Progenitor cell of endocrine pancreas (in vitro differentiated cells): ENCODE results near the gene IL12B. TPM values are rescaled to one million over a fixed set of nuclear protein-coding genes. Genes with fewer than 3 reads are reported as not detected.
"Not testable (repeated sequence)": the region's sequence is repeated elsewhere in the genome, so short reads cannot be mapped to it uniquely, and the experiment has no call there.

Experiments used
- DNase-seq: peaks from one replicate; pipeline ENCODE4 v3.0.0; 2021; ENCODE audit warnings: low spot score; ENCODE audit not compliant: unreplicated experiment
- H3K27ac Mint-ChIP-seq: 2 replicates; pipeline ENCODE4 v1.8.0; 2021; ENCODE audit warnings: mild to moderate bottlenecking, moderate library complexity, mixed read lengths
- H3K27me3 Mint-ChIP-seq: 2 replicates; pipeline ENCODE4 v1.8.0; 2021; ENCODE audit warnings: mixed read lengths
- H3K36me3 Mint-ChIP-seq: 2 replicates; pipeline ENCODE4 v1.8.0; 2022; ENCODE audit warnings: mixed read lengths; ENCODE audit not compliant: insufficient read depth
- H3K4me1 Mint-ChIP-seq: 2 replicates; pipeline ENCODE4 v1.8.0; 2021; ENCODE audit warnings: low read depth, mixed read lengths
- H3K4me3 Mint-ChIP-seq: 2 replicates; pipeline ENCODE4 v1.8.0; 2021; ENCODE audit warnings: low read depth, mild to moderate bottlenecking, moderate library complexity, mixed read lengths
- H3K9me3 Mint-ChIP-seq: 2 replicates; pipeline ENCODE4 v1.8.0; 2021; ENCODE audit warnings: low read depth, mixed read lengths
- CTCF ChIP-seq: fragments of 200-600 bp; sonication (generic); IDR thresholded peaks from one replicate; pipeline ENCODE4 v1.5.0; 2021; ENCODE audit warnings: antibody characterized with exemption, mild to moderate bottlenecking; ENCODE audit not compliant: unreplicated experiment
- total RNA-seq: library from RNA; stranded (reverse); gene quantifications from 2 replicates; pipeline ENCODE4 v1.2.1, GENCODE V29; 2021

IL12B gene
- total RNA-seq, 1 donor from 2014 or later = not detected

DNA sequence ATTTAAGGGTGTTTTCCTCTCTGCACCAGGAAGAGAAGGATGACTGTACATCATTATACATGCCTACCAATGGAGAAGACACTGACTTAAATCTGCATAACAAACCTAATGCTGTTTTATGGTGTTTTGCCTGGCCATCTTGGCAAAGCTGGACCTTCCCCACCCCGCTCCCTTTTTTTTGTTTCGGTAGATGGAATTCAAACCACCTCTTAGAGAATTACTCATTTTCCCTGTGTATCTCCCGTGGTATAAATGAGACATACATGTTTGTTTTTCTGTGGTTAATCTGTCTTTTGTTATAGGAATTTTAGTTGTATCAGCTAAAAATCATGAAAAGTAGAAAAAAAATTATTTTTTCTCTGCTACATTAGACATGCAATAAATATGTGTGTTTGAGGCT, 28.8 kb downstream of the IL12B start:
- no peak for TF ChIP-seq CTCF
- Mint-ChIP-seq H3K27ac (no peak overlapping the region), H3K36me3 (peaks cover 4% of the 10 kb centered on the region), H3K4me3 (no peak overlapping the region), H3K9me3 (peaks cover 37% of the 10 kb centered on the region), H3K27me3 (peaks cover 5% of the 10 kb centered on the region), H3K4me1 (no peaks in the 10 kb centered on the region)
- no peak for DNase-seq

- not testable (repeated sequence) for H3K27ac Mint-ChIP-seq, H3K36me3 Mint-ChIP-seq, H3K27me3 Mint-ChIP-seq, DNase-seq, H3K4me3 Mint-ChIP-seq, H3K4me1 Mint-ChIP-seq
- H3K9me3 Mint-ChIP-seq = peaks cover 29% of the 10 kb centered on the region
Observed at GRCh38 chr5:159297300-159297699, 33.0 kb downstream of the IL12B start.

GRCh38 chr5:159294921-159295320, 35.4 kb downstream of the IL12B start:
- no peak overlapping the region for H3K4me3 Mint-ChIP-seq
- H3K27me3 Mint-ChIP-seq = no peaks in the 10 kb centered on the region
- TF ChIP-seq CTCF = no peak
- no peaks in the 10 kb centered on the region for H3K36me3 Mint-ChIP-seq
- H3K9me3 Mint-ChIP-seq = peaks cover 19% of the 10 kb centered on the region
- no peak for DNase-seq
- H3K4me1 Mint-ChIP-seq = no peaks in the 10 kb centered on the region
- no peak overlapping the region for H3K27ac Mint-ChIP-seq

DNA sequence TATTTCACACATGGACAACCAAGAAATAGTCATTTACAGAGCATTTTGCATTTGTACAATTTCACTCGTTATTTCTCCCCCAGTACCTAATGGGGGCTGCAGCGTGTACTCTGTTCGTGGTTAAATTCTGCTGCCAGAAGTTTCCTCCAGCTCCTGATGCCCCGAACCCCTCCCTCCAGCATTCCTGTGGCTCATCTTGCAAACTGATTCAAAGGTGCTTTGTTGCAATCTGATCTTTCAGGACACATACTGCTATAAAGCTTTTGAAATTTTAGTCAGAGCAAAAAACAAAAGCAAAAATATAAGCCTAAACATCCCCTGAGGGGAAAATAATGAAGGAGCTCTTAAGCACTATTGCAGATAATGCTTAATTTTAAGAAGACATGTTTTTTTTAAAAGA, 39.5 kb downstream of the IL12B start:
- no peak for TF ChIP-seq CTCF
- DNase-seq = no peak
- no peak overlapping the region for H3K27ac Mint-ChIP-seq
- H3K9me3 Mint-ChIP-seq = no peaks in the 10 kb centered on the region
- H3K4me1 Mint-ChIP-seq = no peaks in the 10 kb centered on the region
- no peaks in the 10 kb centered on the region for H3K36me3 Mint-ChIP-seq
- H3K4me3 Mint-ChIP-seq = no peak overlapping the region
- H3K27me3 Mint-ChIP-seq = no peaks in the 10 kb centered on the region

- H3K36me3 Mint-ChIP-seq = peaks cover 1% of the 10 kb centered on the region
- peak; percentile 50 for TF ChIP-seq CTCF
- H3K4me3 Mint-ChIP-seq = no peak overlapping the region
- H3K9me3 Mint-ChIP-seq = no peaks in the 10 kb centered on the region
- H3K4me1 Mint-ChIP-seq = peaks cover 4% of the 10 kb centered on the region
- no peaks in the 10 kb centered on the region for H3K27me3 Mint-ChIP-seq
- H3K27ac Mint-ChIP-seq = no peak overlapping the region
- DNase-seq = no peak
Observed at GRCh38 chr5:159286420-159287035, 43.8 kb downstream of the IL12B start.

GRCh38 chr5:159274676-159275075, 55.6 kb downstream of the IL12B start:
- Mint-ChIP-seq H3K36me3 (peaks cover 17% of the 10 kb centered on the region), H3K9me3 (no peaks in the 10 kb centered on the region), H3K27me3 (no peaks in the 10 kb centered on the region), H3K4me1 (no peaks in the 10 kb centered on the region), H3K4me3 (no peak overlapping the region), H3K27ac (no peak overlapping the region)
- DNase-seq = no peak
- TF ChIP-seq CTCF = no peak
